Osteoblast (primary cell): ENCODE measurements around the gene GADD45G. TPM values are rescaled to one million over a fixed set of nuclear protein-coding genes. Genes with fewer than 3 reads are reported as not detected.

Source experiments
- DNase-seq: peaks from one replicate; pipeline ENCODE4 v3.0.0; 2011; ENCODE audit warnings: low spot score, mixed read lengths; ENCODE audit not compliant: insufficient read length; ENCODE audit errors: missing footprints
- H2AFZ ChIP-seq: 2 replicates; pipeline ENCODE4 v1.6.0; 2011; ENCODE audit warnings: mild to moderate bottlenecking, low read length
- H3K27ac ChIP-seq: 2 replicates; pipeline ENCODE4 v1.5.1; 2011; ENCODE audit warnings: mild to moderate bottlenecking, low read depth, low read length, moderate library complexity
- H3K27me3 ChIP-seq: 2 replicates; pipeline ENCODE4 v1.6.0; 2012; ENCODE audit warnings: mild to moderate bottlenecking, control low read depth, inconsistent platforms, low read length, moderate library complexity; ENCODE audit not compliant: insufficient read depth
- H3K36me3 ChIP-seq: 2 replicates; pipeline ENCODE4 v1.5.1; 2011; ENCODE audit warnings: mild to moderate bottlenecking, low read length, control low read depth, moderate library complexity; ENCODE audit not compliant: insufficient read depth
- H3K4me1 ChIP-seq: 2 replicates; pipeline ENCODE4 v1.5.1; 2011; ENCODE audit warnings: mild to moderate bottlenecking, low read length, control low read depth, moderate library complexity; ENCODE audit not compliant: insufficient read depth
- H3K4me2 ChIP-seq: 2 replicates; pipeline ENCODE4 v1.6.0; 2011; ENCODE audit warnings: mild to moderate bottlenecking, low read length; ENCODE audit not compliant: insufficient read depth
- H3K4me3 ChIP-seq: fragments of 200-600 bp; sonication (generic); 3 replicates; pipeline ENCODE4 v1.5.1; 2012; ENCODE audit warnings: mild to moderate bottlenecking, low read length, inconsistent platforms; ENCODE audit not compliant: insufficient read depth
- H3K79me2 ChIP-seq: 2 replicates; pipeline ENCODE4 v1.6.0; 2012; ENCODE audit warnings: mild to moderate bottlenecking, low read length, control low read depth, inconsistent platforms; ENCODE audit not compliant: insufficient read depth
- H3K9me3 ChIP-seq: 2 replicates; pipeline ENCODE4 v1.5.1; 2011; ENCODE audit warnings: low read depth, low read length, control low read depth
- H4K20me1 ChIP-seq: 2 replicates; pipeline ENCODE4 v1.6.0; 2012; ENCODE audit warnings: mild to moderate bottlenecking, low read length, control low read depth; ENCODE audit not compliant: insufficient read depth
- total RNA-seq: library from RNA; depleted of rRNA; stranded (reverse); fragments of >200 nt; gene quantifications from 2 replicates; pipeline ENCODE4 v1.2.3, GENCODE V29; 2012
- TF ChIP-seq, protein P1 (sequence below): IDR thresholded peaks from 2 replicates; pipeline ENCODE4 v1.5.1; 2011; ENCODE audit warnings: mild to moderate bottlenecking, low read depth, low read length, moderate library complexity; ENCODE audit errors: extremely low read depth

GADD45G gene
- total RNA-seq, 1 donor, result under 0.01 TPM

DNA sequence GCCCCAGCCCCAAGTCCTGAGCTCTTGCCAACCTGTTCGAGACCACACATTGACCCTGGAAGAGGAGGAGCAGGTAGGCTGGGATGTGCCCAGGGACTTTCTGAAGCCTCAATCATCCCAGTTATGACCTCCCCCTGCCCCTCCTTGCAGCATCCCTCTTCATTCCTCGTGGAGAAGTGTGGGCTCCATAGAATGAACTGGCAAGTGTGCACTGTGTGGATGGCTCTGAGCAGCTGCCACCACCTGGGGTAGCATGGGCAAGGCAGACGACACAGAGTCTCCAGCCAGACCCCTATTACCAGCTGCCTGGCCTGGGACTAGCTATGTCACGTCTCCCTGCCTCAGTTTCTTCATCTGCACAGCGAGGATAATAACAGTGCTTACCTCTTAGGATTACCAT, 33.5 kb downstream of the GADD45G start:
- no peak overlapping the region for H2AFZ ChIP-seq
- no peaks in the 10 kb centered on the region for H3K9me3 ChIP-seq
- DNase-seq, result no peak
- H3K79me2 ChIP-seq, result no peaks in the 10 kb centered on the region
- no peaks in the 10 kb centered on the region for H3K27me3 ChIP-seq
- no peak overlapping the region for H3K4me3 ChIP-seq
- no peaks in the 10 kb centered on the region for H3K4me1 ChIP-seq
- H3K27ac ChIP-seq, result no peak overlapping the region
- no peaks in the 10 kb centered on the region for H3K36me3 ChIP-seq
- no peak overlapping the region for H3K4me2 ChIP-seq
- no peaks in the 10 kb centered on the region for H4K20me1 ChIP-seq
- TF ChIP-seq, protein P1, sequence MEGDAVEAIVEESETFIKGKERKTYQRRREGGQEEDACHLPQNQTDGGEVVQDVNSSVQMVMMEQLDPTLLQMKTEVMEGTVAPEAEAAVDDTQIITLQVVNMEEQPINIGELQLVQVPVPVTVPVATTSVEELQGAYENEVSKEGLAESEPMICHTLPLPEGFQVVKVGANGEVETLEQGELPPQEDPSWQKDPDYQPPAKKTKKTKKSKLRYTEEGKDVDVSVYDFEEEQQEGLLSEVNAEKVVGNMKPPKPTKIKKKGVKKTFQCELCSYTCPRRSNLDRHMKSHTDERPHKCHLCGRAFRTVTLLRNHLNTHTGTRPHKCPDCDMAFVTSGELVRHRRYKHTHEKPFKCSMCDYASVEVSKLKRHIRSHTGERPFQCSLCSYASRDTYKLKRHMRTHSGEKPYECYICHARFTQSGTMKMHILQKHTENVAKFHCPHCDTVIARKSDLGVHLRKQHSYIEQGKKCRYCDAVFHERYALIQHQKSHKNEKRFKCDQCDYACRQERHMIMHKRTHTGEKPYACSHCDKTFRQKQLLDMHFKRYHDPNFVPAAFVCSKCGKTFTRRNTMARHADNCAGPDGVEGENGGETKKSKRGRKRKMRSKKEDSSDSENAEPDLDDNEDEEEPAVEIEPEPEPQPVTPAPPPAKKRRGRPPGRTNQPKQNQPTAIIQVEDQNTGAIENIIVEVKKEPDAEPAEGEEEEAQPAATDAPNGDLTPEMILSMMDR, result no peak

GRCh38 chr9:89638893-89639292, 34.1 kb downstream of the GADD45G start:
- Histone ChIP-seq H3K4me2 (no peak overlapping the region), H3K4me1 (no peaks in the 10 kb centered on the region)
- no peak for DNase-seq

GRCh38 chr9:89639367-89639795, 34.6 kb downstream of the GADD45G start:
- no peak overlapping the region for H3K27ac ChIP-seq
- H3K4me1 ChIP-seq, result no peaks in the 10 kb centered on the region
- no peak overlapping the region for H3K4me2 ChIP-seq

More at GRCh38 chr9:89638893-89639292, 34.1 kb downstream of the GADD45G start:
- Histone ChIP-seq H3K27ac (no peak overlapping the region), H3K27me3 (no peaks in the 10 kb centered on the region), H3K79me2 (no peaks in the 10 kb centered on the region), H3K9me3 (no peaks in the 10 kb centered on the region), H4K20me1 (no peaks in the 10 kb centered on the region), H2AFZ (no peak overlapping the region), H3K4me3 (no peak overlapping the region), H3K36me3 (no peaks in the 10 kb centered on the region)
- TF ChIP-seq, protein P1, result no peak

DNA sequence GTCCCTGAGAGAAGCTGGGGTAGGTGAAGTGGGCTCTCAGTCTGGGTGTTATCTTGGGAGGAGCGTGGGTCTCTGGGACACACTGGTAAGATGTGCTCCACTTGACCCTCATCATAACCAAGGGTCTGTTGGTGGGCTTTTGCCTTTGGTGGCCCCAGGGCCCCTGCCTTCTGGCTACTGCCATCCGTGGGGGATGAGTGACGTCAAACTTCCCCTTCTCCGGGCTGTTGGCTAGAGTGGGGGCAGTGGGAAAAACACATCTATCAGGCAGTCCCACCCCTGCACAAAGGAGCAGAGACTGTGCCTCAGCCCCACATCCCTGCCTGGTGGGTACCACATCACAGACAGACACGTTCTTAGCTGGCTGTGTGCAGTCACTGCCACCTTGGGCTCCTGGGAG, 35.1 kb downstream of the GADD45G start:
- Histone ChIP-seq H3K4me2 (no peak overlapping the region), H3K27ac (no peak overlapping the region), H3K36me3 (no peaks in the 10 kb centered on the region), H3K4me3 (no peak overlapping the region), H3K79me2 (no peaks in the 10 kb centered on the region), H3K4me1 (no peaks in the 10 kb centered on the region), H4K20me1 (no peaks in the 10 kb centered on the region), H3K27me3 (no peaks in the 10 kb centered on the region), H2AFZ (no peak overlapping the region), H3K9me3 (no peaks in the 10 kb centered on the region)
- TF ChIP-seq, protein P1, result no peak
- no peak for DNase-seq

More at GRCh38 chr9:89639367-89639795, 34.6 kb downstream of the GADD45G start:
- peak; percentile 66 for DNase-seq
- Histone ChIP-seq H3K27me3 (no peaks in the 10 kb centered on the region), H3K4me3 (no peak overlapping the region), H2AFZ (no peak overlapping the region), H3K9me3 (no peaks in the 10 kb centered on the region), H4K20me1 (no peaks in the 10 kb centered on the region), H3K36me3 (no peaks in the 10 kb centered on the region), H3K79me2 (no peaks in the 10 kb centered on the region)
- TF ChIP-seq, protein P1, result no peak
